PFSK-1 (cell line): ENCODE data around the gene SMIM24.

ENCODE experiments used
- POLR2AphosphoS5 ChIP-seq: IDR thresholded peaks from 2 replicates; pipeline ENCODE4 v1.6.1; 2012; ENCODE audit warnings: low read depth, mild to moderate bottlenecking, control low read depth, low read length, moderate library complexity
- REST ChIP-seq, 2 experiments: IDR thresholded peaks; 2 replicates each; pipeline versions ENCODE4 v1.6.1 to v1.8.0; 2011 to 2012; ENCODE audit warnings: low read depth in 2 of 2, low read length in 2 of 2, control low read depth in 1 of 2, inconsistent platforms in 1 of 2, mild to moderate bottlenecking in 1 of 2, moderate library complexity in 1 of 2; ENCODE audit not compliant: insufficient read depth in 1 of 2
- SIN3A ChIP-seq: IDR thresholded peaks from 2 replicates; pipeline ENCODE4 v1.6.1; 2012; ENCODE audit warnings: mild to moderate bottlenecking, low read length, moderate library complexity, borderline replicate concordance; ENCODE audit not compliant: insufficient read depth
- TAF1 ChIP-seq: IDR thresholded peaks from 2 replicates; pipeline ENCODE4 v1.6.1; 2012; ENCODE audit warnings: low read length, control low read depth, borderline replicate concordance; ENCODE audit not compliant: insufficient read depth

DNA sequence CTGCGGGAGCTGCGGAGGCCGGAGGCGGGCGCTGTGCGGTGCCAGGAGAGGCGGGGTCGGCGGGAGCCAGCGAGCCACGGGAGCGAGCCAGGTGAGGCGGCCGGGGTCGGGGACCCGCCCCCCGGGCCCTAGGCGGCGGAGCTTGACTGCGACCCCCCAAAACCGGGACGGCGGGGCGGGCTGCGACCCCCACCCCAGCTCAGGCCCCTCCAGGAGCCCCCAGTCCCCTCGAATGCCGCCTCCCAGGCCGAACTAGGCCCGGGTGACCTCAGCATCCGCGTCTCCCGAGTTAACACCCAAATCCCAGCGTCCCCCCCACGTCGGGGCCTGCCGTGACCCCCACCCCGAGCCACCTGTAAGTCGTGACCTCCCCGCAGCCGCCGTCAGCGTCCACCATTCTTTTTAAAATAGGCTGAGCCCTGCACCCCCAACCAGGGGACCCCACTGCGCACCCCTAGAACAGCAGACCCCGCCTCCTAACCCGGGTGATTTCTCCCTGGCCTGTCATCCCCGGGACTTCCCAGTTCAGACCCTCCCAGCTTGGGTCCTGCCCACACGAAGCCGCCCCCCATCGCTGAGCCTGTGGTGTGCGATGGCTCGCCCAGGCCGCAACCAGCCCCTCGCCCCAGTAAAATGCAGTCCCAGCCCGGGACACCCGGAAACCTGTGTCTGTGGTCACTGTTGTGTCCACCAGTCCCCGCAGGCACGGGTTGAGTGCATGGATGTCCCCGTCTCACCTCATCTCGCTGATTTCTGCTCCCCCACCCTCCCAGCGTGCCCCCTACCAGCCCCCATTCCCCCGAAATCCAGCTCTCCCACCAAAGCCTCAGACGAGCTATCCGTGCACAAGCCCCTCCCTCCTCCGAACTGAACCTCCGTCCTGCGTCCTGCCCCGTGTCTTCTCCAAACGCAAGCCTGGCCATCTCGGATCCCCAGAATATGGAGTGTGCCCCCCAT is 26.3 kb upstream of the SMIM24 start:
- TF ChIP-seq REST (IDR thresholded peaks at IDR 0.05; ENCODE audit: insufficient read depth in 1 of 2, low read depth in 2 of 2, low read length in 2 of 2) (no peak), POLR2AphosphoS5 (no peak), TAF1 (no peak), SIN3A (no peak)
